IMR-90 (cell line): Measurements from ENCODE around the gene SYCP3. TPM values are rescaled to one million over a fixed set of nuclear protein-coding genes. Genes with fewer than 3 reads are reported as not detected.

Experiments used
- ATAC-seq: fragments of 200-7000 bp; cut with Tn5 transposase; 2 replicates; pipeline ENCODE4 v1.9.1; 2020; ENCODE audit warnings: low read depth, mild to moderate bottlenecking, moderate library complexity
- BruUV-seq: library from RNA; stranded (reverse); fragments of 400-500 nt; replicated peaks from 2 replicates; lab custom pipeline; 2021; lab: Mats Ljungman, UMichigan
- CTCF ChIA-PET: fragments of 300-600 bp; formaldehyde crosslinking; extraction: SDS; loops from one replicate; lab custom pipeline; 2021; ENCODE audit warnings: antibody characterized with exemption; lab: Yijun Ruan, JAX
- POLR2A ChIA-PET: fragments of 300-600 bp; sonication (Branson Sonifier 250); formaldehyde crosslinking; loops from one replicate; lab custom pipeline; 2022; ENCODE audit warnings: antibody characterized with exemption; ENCODE audit not compliant: unreplicated experiment; lab: Charles Lee
- DNase-seq: peaks from one replicate; pipeline ENCODE4 v3.0.0; 2013
- H2AFZ ChIP-seq: replicated peaks from 2 replicates; pipeline ENCODE3; 2013; ENCODE audit warnings: low read length, mild to moderate bottlenecking; ENCODE audit not compliant: poor library complexity
- H2AK5ac ChIP-seq: 2 replicates; pipeline ENCODE4 v1.6.1; 2013; ENCODE audit warnings: low read depth, low read length, inconsistent platforms
- H2AK9ac ChIP-seq: replicated peaks from 2 replicates; pipeline ENCODE3; 2013; ENCODE audit warnings: mild to moderate bottlenecking, low read depth, low read length, moderate library complexity; ENCODE audit not compliant: poor library complexity
- H2BK120ac ChIP-seq: 2 replicates; pipeline ENCODE4 v1.6.1; 2013; ENCODE audit warnings: low read depth, low read length, inconsistent platforms
- H2BK15ac ChIP-seq: 3 replicates; pipeline ENCODE4 v1.6.1; 2013; ENCODE audit warnings: low read depth, low read length, inconsistent platforms
- H2BK20ac ChIP-seq: 2 replicates; pipeline ENCODE4 v1.6.1; 2013; ENCODE audit warnings: low read depth, mild to moderate bottlenecking, inconsistent platforms, low read length, moderate library complexity
- H2BK5ac ChIP-seq: 2 replicates; pipeline ENCODE4 v1.6.1; 2013; ENCODE audit warnings: mild to moderate bottlenecking, low read depth, low read length, inconsistent platforms; ENCODE audit not compliant: poor library complexity, severe bottlenecking
- H3K14ac ChIP-seq: replicated peaks from 2 replicates; pipeline ENCODE4 v1.6.1; 2013; ENCODE audit warnings: low read depth, low read length, inconsistent platforms
- H3K18ac ChIP-seq: 2 replicates; pipeline ENCODE4 v1.6.1; 2013; ENCODE audit warnings: low read depth, low read length, control low read depth
- H3K23ac ChIP-seq: 2 replicates; pipeline ENCODE4 v1.6.1; 2013; ENCODE audit warnings: low read depth, low read length, inconsistent platforms
- H3K27ac ChIP-seq: 2 replicates; pipeline ENCODE4 v1.5.1; 2013; ENCODE audit warnings: mild to moderate bottlenecking, control low read depth, low read length; ENCODE audit not compliant: insufficient read depth
- H3K27me3 ChIP-seq: 2 replicates; pipeline ENCODE4 v1.6.1; 2013; ENCODE audit warnings: low read length; ENCODE audit not compliant: control insufficient read depth, insufficient read depth
- H3K36me3 ChIP-seq: 2 replicates; pipeline ENCODE4 v1.6.1; 2013; ENCODE audit warnings: low read length, mixed read lengths; ENCODE audit not compliant: control insufficient read depth, insufficient read depth
- H3K4ac ChIP-seq: 2 replicates; pipeline ENCODE4 v1.6.1; 2013; ENCODE audit warnings: low read depth, low read length, inconsistent platforms
- H3K4me1 ChIP-seq: 2 replicates; pipeline ENCODE4 v1.6.1; 2013; ENCODE audit warnings: low read length, mixed read lengths; ENCODE audit not compliant: control insufficient read depth, insufficient read depth
- H3K4me2 ChIP-seq: 2 replicates; pipeline ENCODE4 v1.6.1; 2013; ENCODE audit warnings: low read depth, mild to moderate bottlenecking, control low read depth, low read length, moderate library complexity
- H3K4me3 ChIP-seq: 2 replicates; pipeline ENCODE4 v1.5.1; 2013; ENCODE audit warnings: low read depth, mild to moderate bottlenecking, control low read depth, low read length, moderate library complexity; ENCODE audit not compliant: insufficient read depth
- H3K56ac ChIP-seq: 2 replicates; pipeline ENCODE4 v1.6.1; 2013; ENCODE audit warnings: low read length, inconsistent platforms; ENCODE audit not compliant: insufficient read depth; ENCODE audit errors: extremely low read depth
- H3K79me1 ChIP-seq, 2 experiments: 2 replicates each; pipeline ENCODE4 v1.6.1; 2013; ENCODE audit warnings: low read length in 2 of 2, inconsistent platforms in 1 of 2, low read depth in 1 of 2
- H3K9ac ChIP-seq: 2 replicates; pipeline ENCODE4 v1.6.1; 2013; ENCODE audit warnings: low read depth, low read length, control low read depth
- H3K9me1 ChIP-seq: 2 replicates; pipeline ENCODE4 v1.6.1; 2013; ENCODE audit warnings: low read length, inconsistent platforms; ENCODE audit not compliant: insufficient read depth
- H3K9me3 ChIP-seq: 2 replicates; pipeline ENCODE4 v1.6.1; 2013; ENCODE audit warnings: low read length; ENCODE audit not compliant: control insufficient read depth, insufficient read depth
- H4K20me1 ChIP-seq: 2 replicates; pipeline ENCODE4 v1.6.1; 2013; ENCODE audit warnings: low read length, inconsistent platforms; ENCODE audit not compliant: insufficient read depth
- H4K5ac ChIP-seq: 2 replicates; pipeline ENCODE4 v1.6.1; 2013; ENCODE audit warnings: mild to moderate bottlenecking, low read depth, low read length, control low read depth
- H4K8ac ChIP-seq, 2 experiments: 2 replicates each; pipeline ENCODE4 v1.6.1; 2013; ENCODE audit warnings: low read depth in 2 of 2, low read length in 2 of 2, control low read depth in 1 of 2, inconsistent platforms in 1 of 2
- H4K91ac ChIP-seq: 2 replicates; pipeline ENCODE4 v1.6.1; 2013; ENCODE audit warnings: low read depth, low read length, inconsistent platforms; ENCODE audit not compliant: insufficient read depth
- BHLHE40 ChIP-seq: fragments of 150-350 bp; IDR thresholded peaks from 2 replicates; pipeline ENCODE4 v1.6.1; 2016; ENCODE audit warnings: mild to moderate bottlenecking, low read depth, low read length
- CEBPB ChIP-seq: IDR thresholded peaks from 2 replicates; pipeline ENCODE4 v1.6.1; 2012; ENCODE audit warnings: low read depth, low read length, improper control_type of control experiment
- CHD1 ChIP-seq: IDR thresholded peaks from 2 replicates; pipeline ENCODE4 v1.6.1; 2012; ENCODE audit warnings: low read depth, low read length, improper control_type of control experiment
- CTCF ChIP-seq: conservative IDR thresholded peaks from 2 replicates; pipeline ENCODE4 v1.5.1; 2012; ENCODE audit warnings: mild to moderate bottlenecking, low read depth, low read length, improper control_type of control experiment
- FOS ChIP-seq: fragments of 150-350 bp; IDR thresholded peaks from 2 replicates; pipeline ENCODE4 v1.6.1; 2016; ENCODE audit warnings: low read depth, low read length
- MAFK ChIP-seq: IDR thresholded peaks from 2 replicates; pipeline ENCODE4 v1.6.1; 2012; ENCODE audit warnings: low read depth, low read length, improper control_type of control experiment
- MAZ ChIP-seq: IDR thresholded peaks from 2 replicates; pipeline ENCODE4 v1.6.1; 2012; ENCODE audit warnings: low read depth, mild to moderate bottlenecking, low read length, improper control_type of control experiment, moderate library complexity, borderline replicate concordance
- MXI1 ChIP-seq: IDR thresholded peaks from 2 replicates; pipeline ENCODE4 v1.6.1; 2012; ENCODE audit warnings: low read depth, mild to moderate bottlenecking, low read length, moderate library complexity, borderline replicate concordance
- NFE2L2 ChIP-seq: fragments of 150-350 bp; IDR thresholded peaks from 2 replicates; pipeline ENCODE4 v1.6.1; 2016; ENCODE audit warnings: low read depth, mild to moderate bottlenecking, low read length
- POLR2A ChIP-seq: IDR thresholded peaks from 2 replicates; pipeline ENCODE4 v1.6.1; 2012; ENCODE audit warnings: mild to moderate bottlenecking, low read depth, low read length
- RAD21 ChIP-seq: IDR thresholded peaks from 2 replicates; pipeline ENCODE4 v1.6.1; 2012; ENCODE audit warnings: low read length, improper control_type of control experiment
- RCOR1 ChIP-seq: IDR thresholded peaks from 2 replicates; pipeline ENCODE4 v1.6.1; 2012; ENCODE audit warnings: mild to moderate bottlenecking, low read length, improper control_type of control experiment; ENCODE audit not compliant: insufficient replicate concordance
- RFX5 ChIP-seq: IDR thresholded peaks from 2 replicates; pipeline ENCODE4 v1.8.0; 2012; ENCODE audit warnings: low read depth, mild to moderate bottlenecking, low read length, moderate library complexity
- SMC3 ChIP-seq: fragments of 150-350 bp; IDR thresholded peaks from 2 replicates; pipeline ENCODE4 v1.6.1; 2016; ENCODE audit warnings: low read depth, mild to moderate bottlenecking, antibody characterized with exemption, low read length, moderate library complexity
- WGBS, 2 experiments: methylation state at CpG; one replicate each; pipeline versions ENCODE4 v1.1.5 to v1.1.7; 2013; ENCODE audit warnings: missing lambda C conversion rate in 2 of 2; ENCODE audit not compliant: insufficient read length in 1 of 2; ENCODE audit errors: extremely low coverage in 2 of 2; 5-methylcytosine and 5-hydroxymethylcytosine counted together
- dilution Hi-C: fragments of 300-500 bp; cut with HindIII; formaldehyde crosslinking; loops from one replicate; pipeline ENCODE4 v1.14.3; 2018; ENCODE audit warnings: low sequenced_read_pairs; ENCODE audit not compliant: unreplicated experiment
- in situ Hi-C: fragments of 300-500 bp; cut with MboI; formaldehyde crosslinking; loops from 3 replicates; pipeline ENCODE4 v1.14.3; 2019; ENCODE audit warnings: low sequenced_read_pairs, inconsistent platforms, mixed read lengths
- intact Hi-C: fragments of 100-400 bp; cut with micrococcal nuclease; formaldehyde crosslinking; loops from 2 replicates; pipeline ENCODE4 v1.10.0; 2022
- polyA plus RNA-seq, 3 experiments: library from polyadenylated mRNA; depleted of rRNA; stranded (reverse); fragments of >200 nt; gene quantifications; 2 replicates each; pipeline ENCODE4 v1.2.3, GENCODE V29; 2012; ENCODE audit warnings: low replicate concordance in 1 of 3
- total RNA-seq: library from RNA; depleted of rRNA; stranded (reverse); fragments of >200 nt; gene quantifications from 2 replicates; pipeline ENCODE4 v1.2.3, GENCODE V29; 2012
- TF ChIP-seq, protein P1 (sequence below): fragments of 150-350 bp; IDR thresholded peaks from 2 replicates; pipeline ENCODE4 v1.6.1; 2016; ENCODE audit warnings: low read depth, mild to moderate bottlenecking, low read length, moderate library complexity, borderline replicate concordance
- TF ChIP-seq, protein P2 (sequence below): fragments of 150-350 bp; IDR thresholded peaks from 2 replicates; pipeline ENCODE4 v1.6.1; 2017; ENCODE audit warnings: mild to moderate bottlenecking, antibody characterized with exemption, low read length, low read depth

The SYCP3 gene
- total and polyA plus RNA-seq, 2 of the 4 experiments (the other 2 are of a cell fraction): 0.07 TPM; not detected in 1

- CTCF ChIA-PET: interaction anchor here (1.4 kb wide), 1 partner anchor 10 kb away, joined by 5 read pairs; no protein-coding TSS in a partner anchor
Observed at GRCh38 chr12:101783838-101784237, 44.6 kb upstream of the SYCP3 start.

More at GRCh38 chr12:101783838-101784237, 44.6 kb upstream of the SYCP3 start:
- H3K4ac ChIP-seq: no peak overlapping the region
- H3K27ac ChIP-seq: no peak overlapping the region
- H2AK9ac ChIP-seq: no peak overlapping the region
- BruUV-seq: no TSS peak
- POLR2A ChIA-PET: no interaction called here
- intact Hi-C loops (no loop called here), dilution Hi-C loops (no loop called here), in situ Hi-C loops (no loop called here)
- H3K23ac ChIP-seq: no peak overlapping the region
- H4K5ac ChIP-seq: no peak overlapping the region
- H4K91ac ChIP-seq: no peak overlapping the region
- no peak overlapping the region for H2AFZ ChIP-seq
- H3K9me3 ChIP-seq: no peaks in the 10 kb centered on the region
- no peaks in the 10 kb centered on the region for H3K27me3 ChIP-seq
- 0 out of 2 replicates have a peak, but pooled peaks cover 1% of the 10 kb centered on the region for H3K36me3 ChIP-seq
- H2BK20ac ChIP-seq: no peak overlapping the region
- H2BK15ac ChIP-seq: no peak overlapping the region
- no peak overlapping the region for H3K14ac ChIP-seq
- peaks cover 7% of the 10 kb centered on the region for H3K4me1 ChIP-seq
- H2AK5ac ChIP-seq: no peak overlapping the region
- peaks cover 9% of the 10 kb centered on the region for H3K9me1 ChIP-seq
- TF ChIP-seq RFX5 (no peak), RAD21 (no peak), MAZ (no peak), SMC3 (no peak), CHD1 (no peak), POLR2A (no peak), CTCF (no peak), RCOR1 (no peak), FOS (no peak), BHLHE40 (no peak), NFE2L2 (no peak), CEBPB (no peak), MAFK (no peak), MXI1 (no peak)
- TF ChIP-seq, protein P1, sequence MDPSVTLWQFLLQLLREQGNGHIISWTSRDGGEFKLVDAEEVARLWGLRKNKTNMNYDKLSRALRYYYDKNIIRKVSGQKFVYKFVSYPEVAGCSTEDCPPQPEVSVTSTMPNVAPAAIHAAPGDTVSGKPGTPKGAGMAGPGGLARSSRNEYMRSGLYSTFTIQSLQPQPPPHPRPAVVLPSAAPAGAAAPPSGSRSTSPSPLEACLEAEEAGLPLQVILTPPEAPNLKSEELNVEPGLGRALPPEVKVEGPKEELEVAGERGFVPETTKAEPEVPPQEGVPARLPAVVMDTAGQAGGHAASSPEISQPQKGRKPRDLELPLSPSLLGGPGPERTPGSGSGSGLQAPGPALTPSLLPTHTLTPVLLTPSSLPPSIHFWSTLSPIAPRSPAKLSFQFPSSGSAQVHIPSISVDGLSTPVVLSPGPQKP: no peak
- TF ChIP-seq, protein P2, sequence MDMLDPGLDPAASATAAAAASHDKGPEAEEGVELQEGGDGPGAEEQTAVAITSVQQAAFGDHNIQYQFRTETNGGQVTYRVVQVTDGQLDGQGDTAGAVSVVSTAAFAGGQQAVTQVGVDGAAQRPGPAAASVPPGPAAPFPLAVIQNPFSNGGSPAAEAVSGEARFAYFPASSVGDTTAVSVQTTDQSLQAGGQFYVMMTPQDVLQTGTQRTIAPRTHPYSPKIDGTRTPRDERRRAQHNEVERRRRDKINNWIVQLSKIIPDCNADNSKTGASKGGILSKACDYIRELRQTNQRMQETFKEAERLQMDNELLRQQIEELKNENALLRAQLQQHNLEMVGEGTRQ: no peak
- DNase-seq: no peak
- no peak overlapping the region for H3K18ac ChIP-seq
- H3K79me1 ChIP-seq: no peaks in the 10 kb centered on the region; a peak in 2 of 4 replicates
- no peak overlapping the region for H3K4me3 ChIP-seq
- H3K9ac ChIP-seq: no peak overlapping the region
- no peak overlapping the region for H3K56ac ChIP-seq
- H3K4me2 ChIP-seq: no peak overlapping the region
- no peaks in the 10 kb centered on the region for H4K20me1 ChIP-seq
- no CpG with 5 or more reads among the region's 2 CpGs for WGBS, 2 experiments
- no peak overlapping the region for H2BK120ac ChIP-seq
- no peak overlapping the region for H4K8ac ChIP-seq
- no peak overlapping the region for H2BK5ac ChIP-seq
- ATAC-seq: no peak
